DOHH2 (cell line): ENCODE measurements around the gene CBLB.

Source experiments
- EZH2phosphoT487 ChIP-seq: fragments of 200-600 bp; sonication (generic); IDR thresholded peaks from 2 replicates; pipeline ENCODE4 v1.6.1; 2017; ENCODE audit warnings: borderline replicate concordance, mild to moderate bottlenecking, antibody characterized with exemption, low read length, moderate library complexity, mixed read lengths
- TF ChIP-seq, protein P1 (sequence below): fragments of 200-600 bp; sonication (generic); IDR thresholded peaks from one replicate; pipeline ENCODE4 v1.5.1; 2014; ENCODE audit warnings: antibody characterized with exemption, mild to moderate bottlenecking, low read depth, low read length; ENCODE audit not compliant: poor library complexity, severe bottlenecking

DNA sequence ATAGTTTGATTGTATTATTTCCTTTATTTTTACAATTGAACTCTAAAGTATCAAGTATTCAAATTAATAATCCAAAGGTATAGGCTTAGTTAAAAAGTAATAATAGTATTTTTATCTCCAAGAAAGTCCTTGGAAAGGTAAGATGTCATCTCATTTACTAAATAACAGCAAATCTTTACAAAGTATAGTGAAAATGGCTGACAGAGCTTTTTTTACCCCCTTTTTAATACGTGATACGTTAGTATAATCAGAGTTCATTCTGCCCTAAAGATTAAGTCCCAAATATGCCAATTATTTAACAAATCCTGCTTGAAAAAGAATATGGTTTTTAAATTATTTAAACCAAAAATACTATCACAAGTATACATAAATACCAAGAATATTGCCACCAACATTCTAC lies 12.2 kb downstream of the CBLB start:
- TF ChIP-seq, protein P1, sequence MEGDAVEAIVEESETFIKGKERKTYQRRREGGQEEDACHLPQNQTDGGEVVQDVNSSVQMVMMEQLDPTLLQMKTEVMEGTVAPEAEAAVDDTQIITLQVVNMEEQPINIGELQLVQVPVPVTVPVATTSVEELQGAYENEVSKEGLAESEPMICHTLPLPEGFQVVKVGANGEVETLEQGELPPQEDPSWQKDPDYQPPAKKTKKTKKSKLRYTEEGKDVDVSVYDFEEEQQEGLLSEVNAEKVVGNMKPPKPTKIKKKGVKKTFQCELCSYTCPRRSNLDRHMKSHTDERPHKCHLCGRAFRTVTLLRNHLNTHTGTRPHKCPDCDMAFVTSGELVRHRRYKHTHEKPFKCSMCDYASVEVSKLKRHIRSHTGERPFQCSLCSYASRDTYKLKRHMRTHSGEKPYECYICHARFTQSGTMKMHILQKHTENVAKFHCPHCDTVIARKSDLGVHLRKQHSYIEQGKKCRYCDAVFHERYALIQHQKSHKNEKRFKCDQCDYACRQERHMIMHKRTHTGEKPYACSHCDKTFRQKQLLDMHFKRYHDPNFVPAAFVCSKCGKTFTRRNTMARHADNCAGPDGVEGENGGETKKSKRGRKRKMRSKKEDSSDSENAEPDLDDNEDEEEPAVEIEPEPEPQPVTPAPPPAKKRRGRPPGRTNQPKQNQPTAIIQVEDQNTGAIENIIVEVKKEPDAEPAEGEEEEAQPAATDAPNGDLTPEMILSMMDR: no peak
- no peak for TF ChIP-seq EZH2phosphoT487
